WTC11 (cell line): ENCODE data around the gene HAP1. TPM values are rescaled to one million over a fixed set of nuclear protein-coding genes. Genes with fewer than 3 reads are reported as not detected.

ENCODE experiments used
- ATAC-seq: fragments of 200-7000 bp; cut with Tn5 transposase; 2 replicates; pipeline ENCODE4 v1.10.0; 2021; ENCODE audit warnings: mild to moderate bottlenecking, moderate library complexity
- CTCF ChIA-PET: fragments of 300-600 bp; sonication (Branson Sonifier 250); formaldehyde crosslinking; loops from one replicate; lab custom pipeline; 2021; ENCODE audit warnings: antibody characterized with exemption; lab: Charles Lee
- POLR2A ChIA-PET: fragments of 350-600 bp; sonication (Branson Sonifier 250); formaldehyde crosslinking; loops from one replicate; lab custom pipeline; 2021; ENCODE audit warnings: antibody characterized with exemption; lab: Charles Lee
- DNase-seq: peaks from one replicate; pipeline ENCODE4 v3.0.0; 2021; ENCODE audit warnings: low spot score
- H3K27ac Mint-ChIP-seq: 2 replicates; pipeline ENCODE4 v1.8.0; 2021; ENCODE audit warnings: mixed read lengths
- H3K27me3 Mint-ChIP-seq: 2 replicates; pipeline ENCODE4 v1.8.0; 2021; ENCODE audit warnings: low read depth, mild to moderate bottlenecking, moderate library complexity, mixed read lengths
- H3K36me3 Mint-ChIP-seq: 2 replicates; pipeline ENCODE4 v1.8.0; 2021; ENCODE audit warnings: mixed read lengths
- H3K4me1 Mint-ChIP-seq: 2 replicates; pipeline ENCODE4 v1.8.0; 2022; ENCODE audit warnings: mixed read lengths
- H3K4me3 Mint-ChIP-seq: 2 replicates; pipeline ENCODE4 v1.8.0; 2021; ENCODE audit warnings: mild to moderate bottlenecking, moderate library complexity, mixed read lengths
- H3K9me3 Mint-ChIP-seq: 2 replicates; pipeline ENCODE4 v1.8.0; 2021; ENCODE audit warnings: mixed read lengths
- FOXJ3 ChIP-seq: sonication (generic); formaldehyde crosslinking; IDR thresholded peaks from 2 replicates; pipeline ENCODE4 v1.9.0; 2021; ENCODE audit warnings: missing genetic modification reagents, mild to moderate bottlenecking, borderline replicate concordance
- FOXP1 ChIP-seq: sonication (generic); formaldehyde crosslinking; IDR thresholded peaks from 2 replicates; pipeline ENCODE4 v1.8.0; 2022; ENCODE audit warnings: missing genetic modification reagents, mild to moderate bottlenecking, moderate library complexity, borderline replicate concordance
- KAT7 ChIP-seq: sonication (generic); formaldehyde crosslinking; IDR thresholded peaks from 2 replicates; pipeline ENCODE4 v1.8.1; 2023; ENCODE audit warnings: missing genetic modification reagents, mild to moderate bottlenecking, borderline replicate concordance
- NFATC4 ChIP-seq: fragments of 250-450 bp; sonication (Bioruptor Pico); IDR thresholded peaks from 2 replicates; pipeline ENCODE4 v1.9.0; 2021; ENCODE audit warnings: mild to moderate bottlenecking
- SMAD4 ChIP-seq: sonication (generic); formaldehyde crosslinking; IDR thresholded peaks from 2 replicates; pipeline ENCODE4 v1.8.0; 2022; ENCODE audit warnings: mild to moderate bottlenecking, missing genetic modification reagents
- SOX15 ChIP-seq: fragments of 250-450 bp; sonication (Bioruptor Pico); IDR thresholded peaks from 2 replicates; pipeline ENCODE4 v1.9.0; 2021; ENCODE audit warnings: mild to moderate bottlenecking
- ZNF396 ChIP-seq: fragments of 250-450 bp; sonication (Bioruptor Pico); IDR thresholded peaks from 2 replicates; pipeline ENCODE4 v1.8.0; 2021; ENCODE audit warnings: mild to moderate bottlenecking, moderate library complexity, borderline replicate concordance
- total RNA-seq: library from RNA; stranded (reverse); gene quantifications from 3 replicates; pipeline ENCODE4 v1.2.3, GENCODE V29; 2021
- TF ChIP-seq, protein P1 (sequence below): fragments of 250-450 bp; sonication (Bioruptor Pico); IDR thresholded peaks from 2 replicates; pipeline ENCODE4 v1.9.0; 2021; ENCODE audit warnings: moderate library complexity, mild to moderate bottlenecking, inconsistent platforms, borderline replicate concordance
- TF ChIP-seq, protein P2 (sequence below): sonication (generic); formaldehyde crosslinking; IDR thresholded peaks from 2 replicates; pipeline ENCODE4 v1.8.0; 2022; ENCODE audit warnings: missing genetic modification reagents
- TF ChIP-seq, protein P3 (sequence below): fragments of 250-450 bp; sonication (Bioruptor Pico); conservative IDR thresholded peaks from 2 replicates; pipeline ENCODE4 v1.9.0; 2021; ENCODE audit warnings: mild to moderate bottlenecking
- TF ChIP-seq, protein P4 (sequence below): sonication (generic); formaldehyde crosslinking; IDR thresholded peaks from 2 replicates; pipeline ENCODE4 v1.8.1; 2023; ENCODE audit warnings: mild to moderate bottlenecking, missing genetic modification reagents, moderate library complexity
- TF ChIP-seq, protein P5 (sequence below): sonication (generic); formaldehyde crosslinking; IDR thresholded peaks from 2 replicates; pipeline ENCODE4 v1.8.0; 2022; ENCODE audit warnings: mild to moderate bottlenecking, missing genetic modification reagents
- TF ChIP-seq, protein P6 (sequence below): sonication (generic); formaldehyde crosslinking; conservative IDR thresholded peaks from 2 replicates; pipeline ENCODE4 v1.8.1; 2023; ENCODE audit warnings: mild to moderate bottlenecking, low read depth, missing genetic modification reagents, moderate library complexity
- TF ChIP-seq, protein P7 (sequence below): sonication (generic); formaldehyde crosslinking; IDR thresholded peaks from 2 replicates; pipeline ENCODE4 v1.8.1; 2022; ENCODE audit warnings: mild to moderate bottlenecking, moderate library complexity, missing genetic modification reagents
- TF ChIP-seq, protein P8 (sequence below): sonication (generic); formaldehyde crosslinking; IDR thresholded peaks from 2 replicates; pipeline ENCODE4 v1.8.0; 2022; ENCODE audit warnings: mild to moderate bottlenecking, missing genetic modification reagents

HAP1 gene
- total RNA-seq, 1 experiment from 2014 or later = 4.4 TPM

DNA sequence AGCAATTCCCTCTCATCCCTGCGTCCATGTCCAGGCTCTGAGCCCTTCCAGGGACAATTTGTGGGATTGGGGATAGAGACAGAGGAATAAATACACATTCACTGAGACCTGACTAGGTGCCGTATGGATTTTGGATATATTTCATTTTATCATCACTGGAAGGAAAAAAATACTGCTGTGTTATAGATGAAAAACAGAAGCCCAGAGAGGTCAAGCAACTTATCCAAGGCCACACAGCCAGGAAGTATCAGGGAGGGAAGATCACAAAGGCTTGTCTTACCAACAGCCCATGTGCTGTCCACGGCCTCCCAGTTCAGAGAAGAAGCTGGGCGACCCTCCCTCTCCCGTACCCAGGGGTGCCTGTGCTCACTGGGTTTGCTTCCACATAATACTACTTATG is 6.1 kb upstream of the HAP1 start:
- ATAC-seq (no peak), DNase-seq (no peak)
- peaks cover 25% of the 10 kb centered on the region for H3K27me3 Mint-ChIP-seq
- H3K27ac Mint-ChIP-seq = no peak overlapping the region
- H3K9me3 Mint-ChIP-seq = no peaks in the 10 kb centered on the region
- H3K36me3 Mint-ChIP-seq = no peaks in the 10 kb centered on the region
- H3K4me1 Mint-ChIP-seq = peaks cover 18% of the 10 kb centered on the region
- no peak overlapping the region for H3K4me3 Mint-ChIP-seq
- TF ChIP-seq, protein P1, sequence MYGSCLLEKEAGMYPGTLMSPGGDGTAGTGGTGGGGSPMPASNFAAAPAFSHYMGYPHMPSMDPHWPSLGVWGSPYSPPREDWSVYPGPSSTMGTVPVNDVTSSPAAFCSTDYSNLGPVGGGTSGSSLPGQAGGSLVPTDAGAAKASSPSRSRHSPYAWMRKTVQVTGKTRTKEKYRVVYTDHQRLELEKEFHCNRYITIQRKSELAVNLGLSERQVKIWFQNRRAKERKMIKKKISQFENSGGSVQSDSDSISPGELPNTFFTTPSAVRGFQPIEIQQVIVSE (CRISPR knock-in tag) = no peak
- TF ChIP-seq, protein P2, sequence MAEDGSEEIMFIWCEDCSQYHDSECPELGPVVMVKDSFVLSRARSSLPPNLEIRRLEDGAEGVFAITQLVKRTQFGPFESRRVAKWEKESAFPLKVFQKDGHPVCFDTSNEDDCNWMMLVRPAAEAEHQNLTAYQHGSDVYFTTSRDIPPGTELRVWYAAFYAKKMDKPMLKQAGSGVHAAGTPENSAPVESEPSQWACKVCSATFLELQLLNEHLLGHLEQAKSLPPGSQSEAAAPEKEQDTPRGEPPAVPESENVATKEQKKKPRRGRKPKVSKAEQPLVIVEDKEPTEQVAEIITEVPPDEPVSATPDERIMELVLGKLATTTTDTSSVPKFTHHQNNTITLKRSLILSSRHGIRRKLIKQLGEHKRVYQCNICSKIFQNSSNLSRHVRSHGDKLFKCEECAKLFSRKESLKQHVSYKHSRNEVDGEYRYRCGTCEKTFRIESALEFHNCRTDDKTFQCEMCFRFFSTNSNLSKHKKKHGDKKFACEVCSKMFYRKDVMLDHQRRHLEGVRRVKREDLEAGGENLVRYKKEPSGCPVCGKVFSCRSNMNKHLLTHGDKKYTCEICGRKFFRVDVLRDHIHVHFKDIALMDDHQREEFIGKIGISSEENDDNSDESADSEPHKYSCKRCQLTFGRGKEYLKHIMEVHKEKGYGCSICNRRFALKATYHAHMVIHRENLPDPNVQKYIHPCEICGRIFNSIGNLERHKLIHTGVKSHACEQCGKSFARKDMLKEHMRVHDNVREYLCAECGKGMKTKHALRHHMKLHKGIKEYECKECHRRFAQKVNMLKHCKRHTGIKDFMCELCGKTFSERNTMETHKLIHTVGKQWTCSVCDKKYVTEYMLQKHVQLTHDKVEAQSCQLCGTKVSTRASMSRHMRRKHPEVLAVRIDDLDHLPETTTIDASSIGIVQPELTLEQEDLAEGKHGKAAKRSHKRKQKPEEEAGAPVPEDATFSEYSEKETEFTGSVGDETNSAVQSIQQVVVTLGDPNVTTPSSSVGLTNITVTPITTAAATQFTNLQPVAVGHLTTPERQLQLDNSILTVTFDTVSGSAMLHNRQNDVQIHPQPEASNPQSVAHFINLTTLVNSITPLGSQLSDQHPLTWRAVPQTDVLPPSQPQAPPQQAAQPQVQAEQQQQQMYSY (CRISPR knock-in tag) = no peak
- CTCF ChIA-PET = interaction anchor here (0.5 to 2.1 kb wide), 4 partner anchors 46 to 176 kb away, joined by 3 to 13 read pairs (median 6); partner anchors contain the start of genes JUP and P3H4
- POLR2A ChIA-PET = no interaction called here

DNA sequence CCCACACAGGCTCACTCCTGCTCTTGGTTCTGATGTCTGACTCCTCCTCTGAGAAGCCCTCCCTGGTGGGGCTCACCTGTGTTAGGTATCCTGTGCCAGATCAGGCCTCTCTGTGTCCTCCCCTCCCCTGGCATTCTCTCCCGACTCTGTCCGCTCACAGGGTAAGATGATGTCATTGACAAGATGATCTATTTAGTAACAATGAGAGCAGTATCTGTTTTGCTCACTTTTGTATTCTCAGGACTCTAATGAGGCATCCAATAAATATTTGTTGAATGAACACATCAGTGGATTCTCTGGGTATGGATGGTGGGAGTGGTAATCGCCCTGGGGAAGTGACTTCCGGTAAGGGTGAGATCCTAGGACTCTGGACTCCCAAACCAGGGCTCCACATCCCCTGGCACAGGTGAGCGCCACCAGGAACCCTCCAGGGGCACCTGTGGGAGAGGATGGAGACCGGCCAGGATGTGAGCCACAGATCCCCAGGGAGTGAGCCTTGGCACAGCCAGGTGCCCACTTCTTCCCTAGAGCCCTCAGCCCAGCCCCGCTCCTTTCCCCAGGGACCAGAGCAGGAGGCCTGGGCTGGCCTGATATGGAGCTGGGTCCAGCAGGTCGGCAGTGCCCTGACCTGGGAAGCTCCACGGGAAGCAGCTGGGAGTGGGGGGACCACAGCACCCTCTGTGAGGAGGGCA is 5.4 kb upstream of the HAP1 start:
- ChIA-PET POLR2A (no interaction called here), CTCF (interaction anchor here (0.6 to 2.1 kb wide), 4 partner anchors 47 to 1422 kb away, joined by 3 to 13 read pairs (median 6); partner anchors contain the start of genes JUP and P3H4)
- no peak overlapping the region for H3K4me3 Mint-ChIP-seq
- no peak for DNase-seq
- H3K9me3 Mint-ChIP-seq = no peaks in the 10 kb centered on the region
- TF ChIP-seq FOXP1 = no peak
- no peak for TF ChIP-seq FOXJ3 (CRISPR knock-in tag)
- TF ChIP-seq, protein P3, sequence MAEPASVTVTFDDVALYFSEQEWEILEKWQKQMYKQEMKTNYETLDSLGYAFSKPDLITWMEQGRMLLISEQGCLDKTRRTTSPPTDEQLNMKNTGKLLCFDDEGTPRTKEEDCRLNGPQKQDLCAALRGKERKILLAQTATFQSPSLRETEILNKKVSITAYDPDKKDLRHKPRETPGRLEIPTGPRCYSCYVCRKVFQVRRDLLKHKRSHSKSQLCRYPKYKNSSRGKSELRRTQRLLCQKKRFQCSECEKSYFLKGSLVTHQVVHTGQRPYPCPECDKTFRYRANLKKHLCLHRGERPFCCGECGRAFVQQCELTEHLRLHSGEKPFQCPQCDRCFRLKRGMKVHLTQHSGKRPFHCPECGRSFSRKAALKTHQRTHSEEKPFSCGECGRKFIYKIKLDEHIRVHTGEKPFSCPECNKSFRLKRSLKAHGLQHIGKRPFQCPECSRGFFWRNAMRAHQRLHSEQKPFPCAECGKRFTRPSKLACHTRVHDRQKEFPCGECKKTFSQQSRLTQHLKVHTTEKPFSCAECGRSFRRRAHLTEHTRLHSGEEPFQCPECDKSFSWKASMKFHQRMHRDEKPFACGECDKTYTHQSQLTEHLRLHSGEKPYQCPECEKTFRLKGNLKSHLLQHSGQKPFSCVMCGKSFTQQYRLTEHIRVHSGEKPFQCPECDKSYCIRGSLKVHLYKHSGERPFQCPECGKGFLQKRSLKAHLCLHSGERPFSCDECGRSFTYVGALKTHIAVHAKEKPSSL (CRISPR knock-in tag) = no peak
- TF ChIP-seq, protein P4, sequence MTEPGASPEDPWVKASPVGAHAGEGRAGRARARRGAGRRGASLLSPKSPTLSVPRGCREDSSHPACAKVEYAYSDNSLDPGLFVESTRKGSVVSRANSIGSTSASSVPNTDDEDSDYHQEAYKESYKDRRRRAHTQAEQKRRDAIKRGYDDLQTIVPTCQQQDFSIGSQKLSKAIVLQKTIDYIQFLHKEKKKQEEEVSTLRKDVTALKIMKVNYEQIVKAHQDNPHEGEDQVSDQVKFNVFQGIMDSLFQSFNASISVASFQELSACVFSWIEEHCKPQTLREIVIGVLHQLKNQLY (CRISPR knock-in tag) = no peak
- TF ChIP-seq ZNF396 = no peak
- TF ChIP-seq, protein P5, sequence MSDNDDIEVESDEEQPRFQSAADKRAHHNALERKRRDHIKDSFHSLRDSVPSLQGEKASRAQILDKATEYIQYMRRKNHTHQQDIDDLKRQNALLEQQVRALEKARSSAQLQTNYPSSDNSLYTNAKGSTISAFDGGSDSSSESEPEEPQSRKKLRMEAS = no peak
- no peak for TF ChIP-seq NFATC4 (CRISPR knock-in tag)
- no peak for TF ChIP-seq SOX15 (CRISPR knock-in tag)
- TF ChIP-seq SMAD4 = no peak
- H3K27ac Mint-ChIP-seq = no peak overlapping the region
- no peak for ATAC-seq
- peaks cover 20% of the 10 kb centered on the region for H3K4me1 Mint-ChIP-seq
- no peaks in the 10 kb centered on the region for H3K36me3 Mint-ChIP-seq
- peaks cover 32% of the 10 kb centered on the region for H3K27me3 Mint-ChIP-seq

DNA sequence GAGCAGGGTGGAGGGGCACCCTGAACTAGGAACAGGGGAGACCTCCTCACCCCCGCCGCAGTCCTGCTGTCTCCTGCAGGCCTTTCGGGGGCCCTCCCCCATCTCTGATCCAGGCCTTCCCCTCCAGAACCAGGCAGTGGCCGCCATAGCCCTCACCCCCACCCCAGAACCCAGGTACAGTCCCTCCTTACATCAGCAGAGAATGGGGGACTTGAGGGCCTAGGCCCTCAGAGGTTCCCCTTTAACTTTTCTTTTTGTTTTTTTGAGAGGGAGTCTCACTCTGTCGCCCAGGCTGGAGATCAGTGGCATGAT is 4.3 kb upstream of the HAP1 start:
- H3K4me3 Mint-ChIP-seq = no peak overlapping the region
- H3K36me3 Mint-ChIP-seq = no peaks in the 10 kb centered on the region
- H3K9me3 Mint-ChIP-seq = no peaks in the 10 kb centered on the region
- peaks cover 42% of the 10 kb centered on the region for H3K27me3 Mint-ChIP-seq
- ChIA-PET POLR2A (no interaction called here), CTCF (no interaction called here)
- H3K4me1 Mint-ChIP-seq = peaks cover 20% of the 10 kb centered on the region
- H3K27ac Mint-ChIP-seq = no peak overlapping the region
- DNase-seq (no peak), ATAC-seq (no peak)
- TF ChIP-seq, protein P6, sequence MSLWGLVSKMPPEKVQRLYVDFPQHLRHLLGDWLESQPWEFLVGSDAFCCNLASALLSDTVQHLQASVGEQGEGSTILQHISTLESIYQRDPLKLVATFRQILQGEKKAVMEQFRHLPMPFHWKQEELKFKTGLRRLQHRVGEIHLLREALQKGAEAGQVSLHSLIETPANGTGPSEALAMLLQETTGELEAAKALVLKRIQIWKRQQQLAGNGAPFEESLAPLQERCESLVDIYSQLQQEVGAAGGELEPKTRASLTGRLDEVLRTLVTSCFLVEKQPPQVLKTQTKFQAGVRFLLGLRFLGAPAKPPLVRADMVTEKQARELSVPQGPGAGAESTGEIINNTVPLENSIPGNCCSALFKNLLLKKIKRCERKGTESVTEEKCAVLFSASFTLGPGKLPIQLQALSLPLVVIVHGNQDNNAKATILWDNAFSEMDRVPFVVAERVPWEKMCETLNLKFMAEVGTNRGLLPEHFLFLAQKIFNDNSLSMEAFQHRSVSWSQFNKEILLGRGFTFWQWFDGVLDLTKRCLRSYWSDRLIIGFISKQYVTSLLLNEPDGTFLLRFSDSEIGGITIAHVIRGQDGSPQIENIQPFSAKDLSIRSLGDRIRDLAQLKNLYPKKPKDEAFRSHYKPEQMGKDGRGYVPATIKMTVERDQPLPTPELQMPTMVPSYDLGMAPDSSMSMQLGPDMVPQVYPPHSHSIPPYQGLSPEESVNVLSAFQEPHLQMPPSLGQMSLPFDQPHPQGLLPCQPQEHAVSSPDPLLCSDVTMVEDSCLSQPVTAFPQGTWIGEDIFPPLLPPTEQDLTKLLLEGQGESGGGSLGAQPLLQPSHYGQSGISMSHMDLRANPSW = no peak
- no peak for TF ChIP-seq KAT7 (CRISPR knock-in tag)
- TF ChIP-seq, protein P7, sequence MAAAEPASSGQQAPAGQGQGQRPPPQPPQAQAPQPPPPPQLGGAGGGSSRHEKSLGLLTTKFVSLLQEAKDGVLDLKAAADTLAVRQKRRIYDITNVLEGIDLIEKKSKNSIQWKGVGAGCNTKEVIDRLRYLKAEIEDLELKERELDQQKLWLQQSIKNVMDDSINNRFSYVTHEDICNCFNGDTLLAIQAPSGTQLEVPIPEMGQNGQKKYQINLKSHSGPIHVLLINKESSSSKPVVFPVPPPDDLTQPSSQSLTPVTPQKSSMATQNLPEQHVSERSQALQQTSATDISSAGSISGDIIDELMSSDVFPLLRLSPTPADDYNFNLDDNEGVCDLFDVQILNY (CRISPR knock-in tag) = no peak
- TF ChIP-seq, protein P8, sequence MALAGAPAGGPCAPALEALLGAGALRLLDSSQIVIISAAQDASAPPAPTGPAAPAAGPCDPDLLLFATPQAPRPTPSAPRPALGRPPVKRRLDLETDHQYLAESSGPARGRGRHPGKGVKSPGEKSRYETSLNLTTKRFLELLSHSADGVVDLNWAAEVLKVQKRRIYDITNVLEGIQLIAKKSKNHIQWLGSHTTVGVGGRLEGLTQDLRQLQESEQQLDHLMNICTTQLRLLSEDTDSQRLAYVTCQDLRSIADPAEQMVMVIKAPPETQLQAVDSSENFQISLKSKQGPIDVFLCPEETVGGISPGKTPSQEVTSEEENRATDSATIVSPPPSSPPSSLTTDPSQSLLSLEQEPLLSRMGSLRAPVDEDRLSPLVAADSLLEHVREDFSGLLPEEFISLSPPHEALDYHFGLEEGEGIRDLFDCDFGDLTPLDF (CRISPR knock-in tag) = no peak
